ENCODE measurements around the gene GTPBP6.

DNA sequence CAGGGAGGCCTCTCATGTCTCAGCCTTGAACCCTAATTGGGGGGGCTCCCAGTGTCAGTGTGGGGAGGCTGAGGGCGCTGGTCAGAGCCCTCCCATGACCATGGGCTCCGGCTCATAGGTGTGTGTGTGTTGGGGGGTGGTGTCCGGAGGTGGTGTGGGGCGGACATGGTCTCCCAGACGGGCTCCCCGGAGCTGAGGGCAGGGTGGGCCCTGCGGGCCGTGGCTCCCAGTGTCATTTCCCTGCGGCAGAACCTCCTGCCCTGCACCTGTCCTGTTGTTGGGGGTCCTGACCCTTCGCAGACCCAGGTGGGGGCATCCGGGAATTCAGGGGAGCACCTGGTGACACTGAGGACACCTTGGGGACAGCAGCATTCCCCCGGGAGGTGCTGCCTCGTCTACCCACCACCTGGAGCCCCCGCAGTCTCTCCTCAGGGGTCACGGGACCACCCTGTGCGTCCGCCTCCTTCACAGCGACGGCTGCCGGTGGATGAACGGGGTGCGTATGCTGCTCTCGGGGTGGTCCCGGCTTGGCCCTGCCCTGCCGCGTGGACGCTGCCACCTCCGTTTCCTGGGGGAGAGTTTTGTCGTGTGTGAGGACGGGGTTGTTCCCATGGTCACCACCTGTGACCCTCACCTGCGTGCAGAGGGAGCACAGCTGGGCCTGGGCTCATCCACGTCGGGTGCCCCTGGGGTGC lies 14.5 kb upstream of the GTPBP6 start:
- TF ChIP-seq RARB (CRISPR knock-in tag; IDR thresholded peaks at IDR 0.05), result no peak
- TF ChIP-seq TSHZ2 (CRISPR knock-in tag; IDR thresholded peaks at IDR 0.05), result no peak
- TF ChIP-seq ZFP30 (CRISPR knock-in tag; IDR thresholded peaks at IDR 0.05), result no peak
- TF ChIP-seq, protein P1, sequence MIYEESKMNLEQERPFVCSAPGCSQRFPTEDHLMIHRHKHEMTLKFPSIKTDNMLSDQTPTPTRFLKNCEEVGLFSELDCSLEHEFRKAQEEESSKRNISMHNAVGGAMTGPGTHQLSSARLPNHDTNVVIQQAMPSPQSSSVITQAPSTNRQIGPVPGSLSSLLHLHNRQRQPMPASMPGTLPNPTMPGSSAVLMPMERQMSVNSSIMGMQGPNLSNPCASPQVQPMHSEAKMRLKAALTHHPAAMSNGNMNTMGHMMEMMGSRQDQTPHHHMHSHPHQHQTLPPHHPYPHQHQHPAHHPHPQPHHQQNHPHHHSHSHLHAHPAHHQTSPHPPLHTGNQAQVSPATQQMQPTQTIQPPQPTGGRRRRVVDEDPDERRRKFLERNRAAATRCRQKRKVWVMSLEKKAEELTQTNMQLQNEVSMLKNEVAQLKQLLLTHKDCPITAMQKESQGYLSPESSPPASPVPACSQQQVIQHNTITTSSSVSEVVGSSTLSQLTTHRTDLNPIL (CRISPR knock-in tag; IDR thresholded peaks at IDR 0.05; ENCODE audit: low read depth), result no peak
- no peak for TF ChIP-seq GLIS3 (CRISPR knock-in tag; IDR thresholded peaks at IDR 0.05)

Data from SK-N-SH treated with all-trans-retinoic acid at 6 μM for 48 hours (cell line).